Thymus (tissue), 11 donors: Measurements from ENCODE around the gene RBP3. TPM values are rescaled to one million over a fixed set of nuclear protein-coding genes. Genes with fewer than 3 reads are reported as not detected.

Experiments
- DNase-seq, 9 donors: peaks; one replicate each; pipeline ENCODE4 v3.0.0-alpha.2; 2013; ENCODE audit warnings: low spot score in 9 of 9, low read depth in 6 of 9, missing footprints in 1 of 9
- H3K27ac ChIP-seq, 2 donors: one replicate each; pipeline ENCODE4 v1.5.1; 2013; ENCODE audit warnings: control low read depth in 1 of 2, low read depth in 1 of 2, low read length in 1 of 2, mild to moderate bottlenecking in 1 of 2, moderate library complexity in 1 of 2
- H3K27me3 ChIP-seq, 2 donors: one replicate each; pipeline ENCODE4 v1.5.1; 2013; ENCODE audit warnings: low read length in 1 of 2; ENCODE audit not compliant: control insufficient read depth in 2 of 2, insufficient read depth in 1 of 2
- H3K36me3 ChIP-seq, 2 donors: one replicate each; pipeline ENCODE4 v1.5.1; 2013; ENCODE audit warnings: low read length in 1 of 2, mild to moderate bottlenecking in 1 of 2, moderate library complexity in 1 of 2; ENCODE audit not compliant: control insufficient read depth in 2 of 2, insufficient read depth in 2 of 2
- H3K4me1 ChIP-seq, 2 donors: one replicate each; pipeline ENCODE4 v1.5.1; 2013; ENCODE audit warnings: low read length in 2 of 2; ENCODE audit not compliant: control insufficient read depth in 2 of 2, insufficient read depth in 2 of 2
- H3K4me3 ChIP-seq, 2 donors: one replicate each; pipeline ENCODE4 v1.5.1; 2013; ENCODE audit warnings: low read length in 2 of 2, control low read depth in 1 of 2, mild to moderate bottlenecking in 1 of 2
- H3K9me3 ChIP-seq, 2 donors: one replicate each; pipeline ENCODE4 v1.5.1; 2013; ENCODE audit warnings: low read length in 1 of 2, mild to moderate bottlenecking in 1 of 2; ENCODE audit not compliant: control insufficient read depth in 2 of 2, insufficient read depth in 1 of 2
- WGBS: extraction: QIAGEN DNeasy Blood & Tissue Kit; methylation state at CpG from one replicate; pipeline ENCODE4 v1.1.7; 2013; 5-methylcytosine and 5-hydroxymethylcytosine counted together
- polyA plus RNA-seq: library from polyadenylated mRNA; stranded (reverse); fragments of 200-250 nt; gene quantifications from one replicate; pipeline ENCODE4 v1.2.3, GENCODE V29; 2013
- total RNA-seq: library from RNA; stranded (reverse); fragments of 120-200 nt; gene quantifications from one replicate; pipeline ENCODE4 v1.2.4, GENCODE V29; 2013
- donor health status: healthy.

Gene RBP3
- total and polyA plus RNA-seq, 2 donors, result 0.05 TPM

DNA sequence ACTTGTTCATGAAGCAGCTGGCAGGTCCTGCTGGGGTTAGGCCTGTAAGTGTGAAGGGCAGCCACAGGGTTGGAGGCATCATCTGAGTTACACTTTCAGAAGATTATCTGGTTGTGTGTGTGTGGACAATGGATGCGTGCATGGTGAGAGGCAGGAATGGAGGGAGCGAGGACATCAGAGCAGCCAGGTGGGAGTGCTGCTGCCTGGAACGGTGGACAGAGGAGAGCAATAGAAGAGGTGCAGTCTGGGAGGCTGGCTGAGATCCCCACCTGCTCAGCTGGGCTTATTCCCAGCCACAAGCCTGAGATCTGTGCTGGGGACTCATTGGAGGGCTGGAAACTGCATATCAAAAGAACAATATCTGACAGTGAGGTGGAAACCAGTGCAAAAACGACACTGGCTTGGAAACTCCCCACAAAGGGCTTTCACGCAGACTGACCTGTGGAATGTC is 18.0 kb downstream of the RBP3 start:
- WGBS, result 91% methylated on average over 5 of the region's 5 CpGs

DNA sequence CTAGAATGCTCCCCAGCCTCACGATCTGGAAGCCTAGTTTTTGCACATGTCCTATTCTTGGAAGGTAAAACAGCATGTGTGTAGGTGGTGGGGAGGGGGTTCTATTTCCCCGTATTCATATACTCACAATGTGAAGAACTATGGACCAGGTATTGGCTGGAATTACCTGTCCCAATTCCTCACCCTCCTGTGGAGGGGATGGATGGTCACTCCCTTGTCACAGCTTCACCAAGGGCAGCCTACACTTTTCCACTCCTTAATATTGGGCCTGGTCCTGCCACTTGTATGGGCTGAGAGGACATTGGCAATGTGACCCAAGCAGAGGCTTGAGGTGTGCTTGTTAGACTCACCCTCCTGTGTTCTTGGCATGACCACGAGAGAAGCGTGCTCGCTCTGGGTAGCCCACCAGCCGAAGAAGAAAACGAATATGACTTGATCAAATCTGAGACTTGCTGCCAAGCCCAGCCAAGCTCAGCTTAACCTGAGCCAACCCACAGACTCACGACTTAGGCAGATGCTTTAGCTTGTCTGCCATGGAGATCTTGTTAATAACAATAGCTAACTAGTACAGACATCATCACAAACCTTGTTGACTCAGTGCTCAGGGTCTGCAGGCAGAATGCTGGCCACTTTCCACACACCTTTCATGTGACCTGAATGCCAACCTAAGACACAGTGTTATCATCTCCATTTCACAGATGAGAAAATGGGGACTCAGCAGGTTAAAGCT is 18.7 kb downstream of the RBP3 start:
- Histone ChIP-seq H3K27ac (no peak overlapping the region), H3K36me3 (no peaks in the 10 kb centered on the region), H3K4me3 (no peak overlapping the region), H3K27me3 (no peaks in the 10 kb centered on the region), H3K9me3 (no peaks in the 10 kb centered on the region), H3K4me1 (no peaks in the 10 kb centered on the region)
- no peak for DNase-seq
- WGBS, result 97% methylated on average over 8 of the region's 8 CpGs

More for the DNA sequence above, 18.0 kb downstream of the RBP3 start:
- Histone ChIP-seq H3K27ac (no peak overlapping the region), H3K9me3 (no peaks in the 10 kb centered on the region), H3K36me3 (no peaks in the 10 kb centered on the region), H3K4me3 (no peak overlapping the region), H3K27me3 (no peaks in the 10 kb centered on the region), H3K4me1 (no peaks in the 10 kb centered on the region)
- DNase-seq, result no peak

DNA sequence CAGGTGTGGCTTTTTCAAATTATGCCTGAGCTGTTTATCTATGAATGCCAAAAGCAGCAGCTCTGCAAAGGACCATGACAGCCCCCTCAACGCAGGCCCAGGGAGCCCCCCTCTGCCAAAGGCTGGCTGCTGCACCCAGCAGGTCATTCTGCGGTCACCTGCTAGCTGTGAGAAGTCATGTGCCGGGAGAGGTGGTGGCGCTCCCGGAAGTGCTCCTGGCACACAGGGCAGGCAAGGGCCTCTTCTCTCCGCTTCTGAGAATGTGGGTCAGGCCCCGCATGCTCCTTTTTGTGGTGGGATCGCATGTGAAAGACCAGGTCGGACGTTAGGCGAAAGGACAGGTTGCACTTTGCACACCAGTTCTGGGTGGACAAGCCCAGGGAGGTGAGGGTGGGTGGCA is 19.5 kb downstream of the RBP3 start:
- no peak overlapping the region for H3K4me3 ChIP-seq
- H3K36me3 ChIP-seq, result no peaks in the 10 kb centered on the region
- 97% methylated on average over 11 of the region's 11 CpGs for WGBS
- DNase-seq, result no peak
- no peak overlapping the region for H3K27ac ChIP-seq
- no peaks in the 10 kb centered on the region for H3K9me3 ChIP-seq
- H3K4me1 ChIP-seq, result no peaks in the 10 kb centered on the region
- H3K27me3 ChIP-seq, result no peaks in the 10 kb centered on the region

GRCh38 chr10:47368431-47369180 is 20.4 kb downstream of the RBP3 start:
- Histone ChIP-seq H3K4me3 (no peak overlapping the region), H3K27me3 (no peaks in the 10 kb centered on the region), H3K27ac (no peak overlapping the region), H3K9me3 (no peaks in the 10 kb centered on the region), H3K36me3 (no peaks in the 10 kb centered on the region), H3K4me1 (no peaks in the 10 kb centered on the region)
- no peak for DNase-seq
- WGBS, result 97% methylated on average over 24 of the region's 24 CpGs

DNA sequence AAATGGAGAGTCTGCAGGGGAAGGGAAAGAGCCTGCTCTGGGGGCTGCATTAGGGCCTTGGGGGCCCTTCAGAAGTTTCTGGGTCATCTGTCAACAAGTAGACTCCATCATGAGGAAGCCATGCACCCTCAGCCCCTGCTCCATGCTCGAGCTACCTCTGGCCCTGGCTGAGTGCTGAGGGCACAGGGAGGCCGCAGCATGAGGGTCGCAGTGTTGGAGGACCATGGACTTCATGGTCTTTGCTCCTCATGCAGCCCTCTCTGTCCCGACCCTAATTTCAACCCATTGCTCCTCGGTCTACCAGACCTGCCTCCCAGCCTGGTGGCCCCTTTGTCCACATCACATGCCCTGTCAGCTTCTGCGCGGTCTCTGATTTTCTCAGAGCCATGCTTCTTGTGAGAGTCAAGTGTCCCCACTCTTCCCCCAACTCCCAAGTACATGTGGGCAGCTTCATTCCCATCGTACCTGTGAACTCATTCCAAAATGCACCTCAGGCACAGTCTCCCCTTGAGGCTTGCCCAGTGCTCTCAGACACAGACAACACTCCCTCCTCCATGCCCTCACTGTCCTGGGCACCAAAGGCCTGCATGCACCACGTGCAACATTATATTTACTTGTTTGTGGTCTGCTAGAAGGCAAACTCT is 21.2 kb downstream of the RBP3 start:
- WGBS, result 84% methylated on average over 9 of the region's 9 CpGs
- Histone ChIP-seq H3K4me3 (no peak overlapping the region), H3K9me3 (no peaks in the 10 kb centered on the region), H3K27ac (no peak overlapping the region), H3K27me3 (no peaks in the 10 kb centered on the region), H3K4me1 (no peaks in the 10 kb centered on the region), H3K36me3 (no peaks in the 10 kb centered on the region)
- DNase-seq, result no peak

DNA sequence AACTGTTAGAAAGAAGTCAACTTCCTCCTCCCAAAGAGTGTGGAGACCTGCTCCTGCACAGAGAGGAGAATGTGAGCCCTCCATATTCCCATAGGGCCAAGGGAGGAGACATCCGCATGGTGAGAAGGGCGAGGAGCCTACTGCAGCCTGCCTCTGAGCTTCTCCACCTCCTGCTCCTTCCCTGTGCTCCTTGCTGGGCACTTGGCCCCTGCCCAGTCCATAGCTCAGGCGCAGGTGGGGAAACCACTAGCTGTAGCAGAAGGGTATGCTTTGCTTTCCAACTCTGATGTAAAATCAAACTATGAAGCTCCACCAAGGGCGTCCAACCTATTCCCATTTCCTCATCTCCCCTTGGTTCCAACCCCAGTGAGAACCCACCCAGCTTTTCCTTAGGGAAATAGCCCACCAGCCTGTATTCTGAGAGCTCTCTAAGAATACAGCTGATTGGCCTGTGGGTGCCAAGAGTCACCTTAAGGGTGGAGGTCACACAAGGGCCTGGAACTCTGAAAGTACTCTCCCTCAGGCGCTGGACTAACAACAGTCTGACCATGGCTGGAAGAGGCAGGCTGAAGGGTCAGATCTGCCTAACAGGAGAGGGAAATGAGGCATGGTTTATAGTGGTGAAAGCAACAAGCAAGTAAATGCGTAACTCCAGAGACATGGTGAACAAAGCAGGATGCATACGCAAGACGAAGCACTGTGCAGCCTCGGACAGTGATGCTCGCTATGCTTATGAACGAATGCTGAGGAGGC is 22.0 kb downstream of the RBP3 start:
- WGBS, result 98% methylated on average over 11 of the region's 11 CpGs
- Histone ChIP-seq H3K27ac (no peak overlapping the region), H3K36me3 (no peaks in the 10 kb centered on the region), H3K9me3 (no peaks in the 10 kb centered on the region), H3K27me3 (no peaks in the 10 kb centered on the region), H3K4me3 (no peak overlapping the region), H3K4me1 (no peaks in the 10 kb centered on the region)
- DNase-seq, result no peak

GRCh38 chr10:47370878-47371277 is 22.7 kb downstream of the RBP3 start:
- H3K4me1 ChIP-seq, result no peaks in the 10 kb centered on the region
- no peaks in the 10 kb centered on the region for H3K36me3 ChIP-seq
- no peak overlapping the region for H3K4me3 ChIP-seq
- H3K27ac ChIP-seq, result no peak overlapping the region
- no peak for DNase-seq
- 98% methylated on average over 7 of the region's 7 CpGs for WGBS
- H3K9me3 ChIP-seq, result no peaks in the 10 kb centered on the region
- no peaks in the 10 kb centered on the region for H3K27me3 ChIP-seq

GRCh38 chr10:47371629-47372485 is 23.7 kb downstream of the RBP3 start:
- Histone ChIP-seq H3K27me3 (no peaks in the 10 kb centered on the region), H3K36me3 (no peaks in the 10 kb centered on the region), H3K4me1 (peaks cover under 1 to 2% of the 10 kb centered on the region in 2 donors), H3K27ac (no peak overlapping the region), H3K4me3 (no peak overlapping the region), H3K9me3 (no peaks in the 10 kb centered on the region)
- no peak for DNase-seq
- WGBS, result 96% methylated on average over 7 of the region's 7 CpGs
